ENCODE measurements around the gene UROC1.

GRCh38 chr3:126467611-126467955 is 50.0 kb downstream of the UROC1 start:
- no peak for TF ChIP-seq CTCF (conservative IDR thresholded peaks at IDR 0.05; ENCODE audit: low read length)
- no peak for TF ChIP-seq EZH2phosphoT487 (IDR thresholded peaks at IDR 0.05; ENCODE audit: borderline replicate concordance, low read depth, low read length)

Data from OCI-LY7 (cell line).